Body of pancreas (tissue), 4 donors: ENCODE measurements around the gene C3orf18.

Source experiments
- CTCF ChIP-seq, 7 experiments: fragments of 450-650 bp in 4 of 7; fragments of 200-600 bp in 3 of 7; sonication (generic) in 3 of 7; IDR thresholded peaks; one replicate each; pipeline ENCODE4 v1.5.1; 2016 to 2019; ENCODE audit warnings: antibody characterized with exemption in 7 of 7
- POLR2A ChIP-seq, 3 donors: fragments of 450-650 bp; IDR thresholded peaks; one replicate each; pipeline ENCODE4 v1.6.1; 2016; ENCODE audit warnings: antibody characterized with exemption in 3 of 3, mild to moderate bottlenecking in 2 of 3

DNA sequence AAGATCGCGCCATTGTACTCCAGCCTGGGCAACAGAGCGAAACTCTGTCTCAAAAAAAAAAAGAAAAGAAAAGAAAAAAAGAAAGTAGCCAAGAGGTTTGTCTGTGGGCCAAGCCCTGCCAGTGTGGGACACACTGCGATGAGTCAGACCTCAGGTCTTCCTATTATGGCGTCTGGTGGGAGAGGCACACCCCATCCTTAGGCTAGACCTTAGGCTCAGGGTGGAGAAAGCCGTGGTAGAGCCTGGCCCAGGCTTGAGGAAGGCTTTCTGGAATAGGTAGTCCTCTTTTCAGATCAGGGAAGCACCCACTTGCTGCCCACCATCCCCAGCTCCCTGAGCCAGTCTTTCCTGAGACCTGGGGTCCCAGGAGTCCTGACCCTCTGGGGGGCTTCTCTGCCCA is 7.8 kb upstream of the C3orf18 start:
- TF ChIP-seq CTCF (IDR thresholded peaks at IDR 0.05) = no peak
- no peak for TF ChIP-seq POLR2A (IDR thresholded peaks at IDR 0.05)
